IMR-90 (cell line): Measurements from ENCODE around the gene CEP55.

Experiments used
- BHLHE40 ChIP-seq: fragments of 150-350 bp; IDR thresholded peaks from 2 replicates; pipeline ENCODE4 v1.6.1; 2016; ENCODE audit warnings: mild to moderate bottlenecking, low read depth, low read length
- CEBPB ChIP-seq: IDR thresholded peaks from 2 replicates; pipeline ENCODE4 v1.6.1; 2012; ENCODE audit warnings: low read depth, low read length, improper control_type of control experiment
- MAFK ChIP-seq: IDR thresholded peaks from 2 replicates; pipeline ENCODE4 v1.6.1; 2012; ENCODE audit warnings: low read depth, low read length, improper control_type of control experiment
- POLR2A ChIP-seq: IDR thresholded peaks from 2 replicates; pipeline ENCODE4 v1.6.1; 2012; ENCODE audit warnings: mild to moderate bottlenecking, low read depth, low read length
- RAD21 ChIP-seq: IDR thresholded peaks from 2 replicates; pipeline ENCODE4 v1.6.1; 2012; ENCODE audit warnings: low read length, improper control_type of control experiment
- RCOR1 ChIP-seq: IDR thresholded peaks from 2 replicates; pipeline ENCODE4 v1.6.1; 2012; ENCODE audit warnings: mild to moderate bottlenecking, low read length, improper control_type of control experiment; ENCODE audit not compliant: insufficient replicate concordance
- TF ChIP-seq, protein P1 (sequence below): conservative IDR thresholded peaks from 2 replicates; pipeline ENCODE4 v1.5.1; 2012; ENCODE audit warnings: mild to moderate bottlenecking, low read depth, low read length, improper control_type of control experiment

DNA sequence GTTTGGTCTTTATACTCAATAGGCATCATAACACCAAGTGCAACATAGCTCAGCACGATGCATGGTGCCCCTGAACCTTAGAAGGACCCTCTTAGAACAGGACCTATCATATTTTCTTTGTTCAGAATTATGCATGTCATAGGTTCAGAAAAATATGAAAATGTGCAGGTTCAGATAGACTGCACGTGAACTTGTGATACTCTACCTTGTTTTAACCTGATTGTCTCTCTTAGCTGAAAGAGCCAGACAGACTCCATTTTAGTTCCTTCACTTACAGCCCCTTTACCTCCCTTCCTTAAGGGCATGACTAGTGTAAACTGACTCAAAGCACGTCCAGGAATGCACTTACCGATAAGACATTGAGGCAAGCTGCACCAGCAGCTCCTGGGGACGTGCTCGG is 49.4 kb upstream of the CEP55 start:
- TF ChIP-seq POLR2A (no peak), MAFK (no peak), CEBPB (no peak), BHLHE40 (no peak), RAD21 (no peak), RCOR1 (no peak)
- TF ChIP-seq, protein P1, sequence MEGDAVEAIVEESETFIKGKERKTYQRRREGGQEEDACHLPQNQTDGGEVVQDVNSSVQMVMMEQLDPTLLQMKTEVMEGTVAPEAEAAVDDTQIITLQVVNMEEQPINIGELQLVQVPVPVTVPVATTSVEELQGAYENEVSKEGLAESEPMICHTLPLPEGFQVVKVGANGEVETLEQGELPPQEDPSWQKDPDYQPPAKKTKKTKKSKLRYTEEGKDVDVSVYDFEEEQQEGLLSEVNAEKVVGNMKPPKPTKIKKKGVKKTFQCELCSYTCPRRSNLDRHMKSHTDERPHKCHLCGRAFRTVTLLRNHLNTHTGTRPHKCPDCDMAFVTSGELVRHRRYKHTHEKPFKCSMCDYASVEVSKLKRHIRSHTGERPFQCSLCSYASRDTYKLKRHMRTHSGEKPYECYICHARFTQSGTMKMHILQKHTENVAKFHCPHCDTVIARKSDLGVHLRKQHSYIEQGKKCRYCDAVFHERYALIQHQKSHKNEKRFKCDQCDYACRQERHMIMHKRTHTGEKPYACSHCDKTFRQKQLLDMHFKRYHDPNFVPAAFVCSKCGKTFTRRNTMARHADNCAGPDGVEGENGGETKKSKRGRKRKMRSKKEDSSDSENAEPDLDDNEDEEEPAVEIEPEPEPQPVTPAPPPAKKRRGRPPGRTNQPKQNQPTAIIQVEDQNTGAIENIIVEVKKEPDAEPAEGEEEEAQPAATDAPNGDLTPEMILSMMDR = no peak
